HG03457 (cell line): ENCODE results near the gene SACM1L.
"Not testable (repeated sequence)": the region's sequence is repeated elsewhere in the genome, so short reads cannot be mapped to it uniquely, and the experiment has no call there.

Source experiments
- ATAC-seq: cut with Tn5 transposase; IDR thresholded peaks from one replicate; pipeline ENCODE4 v1.9.1; 2021; ENCODE audit warnings: moderate number of reproducible peaks; ENCODE audit not compliant: unreplicated experiment

The SACM1L gene

DNA sequence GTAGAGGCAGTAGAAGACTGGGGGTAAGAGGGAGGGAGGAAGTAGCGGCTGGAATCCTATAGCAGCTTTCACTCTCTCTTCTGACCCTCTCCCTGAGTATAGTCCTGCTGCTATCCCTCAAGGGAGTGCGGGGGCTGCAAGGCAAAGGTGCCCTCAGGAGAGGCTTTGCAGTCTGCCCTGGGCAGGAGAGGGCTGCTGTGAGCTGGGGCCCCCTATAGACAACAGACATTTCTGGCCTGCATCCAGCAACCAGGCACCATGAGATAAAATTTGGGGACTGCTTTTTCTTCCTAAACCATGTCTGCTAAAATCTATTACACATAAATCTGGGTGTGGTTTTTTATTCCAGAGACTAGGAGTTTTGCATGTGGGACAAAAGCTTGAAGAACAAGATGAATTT is 48.0 kb downstream of the SACM1L start:
- ATAC-seq, result no peak

DNA sequence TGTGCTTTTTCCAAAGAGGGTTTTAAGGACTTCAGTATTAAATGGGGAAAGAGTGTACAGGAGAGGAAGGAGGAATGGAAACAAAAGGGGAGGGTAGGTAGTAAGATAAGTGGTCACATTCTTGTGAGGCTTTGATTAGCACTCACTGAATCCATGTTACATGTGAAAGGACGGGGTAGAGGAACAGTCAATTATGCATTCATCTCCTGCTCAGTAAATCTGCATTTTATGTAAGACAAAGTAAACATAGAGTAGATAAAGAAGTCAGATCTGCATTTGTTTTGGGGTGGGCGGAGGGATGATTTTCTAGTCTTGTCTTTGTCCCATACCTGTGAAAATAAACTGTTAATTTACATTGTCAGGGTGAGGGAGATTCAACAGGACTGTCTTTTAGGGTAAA is 50.8 kb downstream of the SACM1L start:
- ATAC-seq, result no peak

DNA sequence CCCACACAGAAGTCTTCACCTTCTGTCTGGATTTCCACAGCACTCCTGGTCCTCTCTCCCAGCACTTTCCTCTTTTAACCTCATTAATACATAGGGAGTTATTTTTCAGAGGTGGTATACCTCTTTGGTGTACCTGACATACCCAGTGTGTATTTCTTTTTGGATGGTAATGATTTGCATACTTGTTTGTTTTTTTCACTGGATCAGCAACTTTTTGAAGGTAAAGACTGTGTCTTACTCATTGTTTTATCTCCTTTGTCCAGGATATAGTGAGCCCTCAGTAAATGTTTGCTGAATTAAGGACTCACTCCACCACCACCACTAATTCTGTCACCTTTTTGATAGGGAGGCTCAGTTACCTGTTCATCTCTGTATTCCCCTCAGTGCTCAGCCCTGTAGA is 52.1 kb downstream of the SACM1L start:
- ATAC-seq, result no peak

DNA sequence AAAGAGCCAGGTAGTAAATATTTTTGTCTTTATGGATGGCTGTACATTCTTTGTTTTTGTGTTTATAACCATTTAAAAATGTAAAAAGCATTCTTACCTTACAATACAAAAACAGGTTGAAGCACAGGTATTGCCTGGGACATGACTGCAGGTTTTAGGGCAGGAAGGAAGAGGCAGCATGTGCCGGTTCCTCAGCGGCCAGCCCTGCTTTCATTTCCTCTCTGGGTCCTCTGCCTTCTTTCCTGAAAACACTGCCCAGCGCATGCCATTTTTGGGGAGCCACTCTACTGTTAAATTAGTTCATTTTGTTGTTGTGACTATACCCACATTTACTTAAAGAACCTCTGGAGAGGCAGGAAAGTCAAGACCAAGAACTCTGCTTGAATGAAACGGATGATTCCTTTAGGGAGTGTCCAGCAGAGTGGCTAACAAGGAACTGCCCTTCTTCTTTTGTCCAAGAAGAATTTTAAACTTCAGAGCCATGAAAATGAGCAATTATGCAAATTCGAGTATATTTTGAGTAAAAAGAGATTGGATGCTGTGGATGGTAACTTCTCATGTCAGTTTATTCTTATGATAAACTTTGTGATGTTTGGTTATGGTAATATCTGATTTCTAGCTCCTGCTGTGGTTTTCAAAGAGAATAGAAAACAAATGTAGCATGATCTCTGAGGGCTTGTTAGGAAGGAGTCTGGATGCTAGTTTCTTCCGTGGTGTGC is 52.7 kb downstream of the SACM1L start:
- ATAC-seq, result no peak

DNA sequence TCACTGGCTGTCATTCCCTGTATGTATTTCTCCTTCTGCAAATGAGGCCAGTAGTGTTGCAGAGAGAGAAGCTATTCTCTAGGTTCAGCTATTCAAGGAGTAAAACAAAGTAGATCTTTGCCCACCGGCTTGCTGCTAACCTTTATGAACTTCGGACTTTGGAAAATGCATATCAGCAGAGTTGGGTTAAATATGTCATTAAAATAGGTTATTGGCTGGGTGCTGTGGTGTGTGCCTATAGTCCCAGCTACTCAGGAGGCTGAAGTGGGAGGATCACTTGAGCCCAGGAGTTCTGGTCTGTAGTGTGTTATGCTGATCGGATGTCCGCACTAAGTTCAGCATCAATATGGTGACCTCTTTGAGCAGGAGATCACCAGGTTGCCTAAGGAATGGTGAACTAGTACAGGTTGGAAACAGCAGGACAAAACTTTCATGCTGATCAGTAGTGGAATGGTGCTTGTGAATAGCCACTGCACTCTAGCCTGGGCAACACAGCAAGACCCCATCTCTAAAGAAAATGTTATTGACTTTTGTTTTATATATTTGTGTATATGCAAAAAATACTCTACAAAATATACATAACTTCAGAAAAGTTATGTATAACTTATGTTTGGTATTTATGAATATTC is 53.4 kb downstream of the SACM1L start:
- no peak for ATAC-seq

DNA sequence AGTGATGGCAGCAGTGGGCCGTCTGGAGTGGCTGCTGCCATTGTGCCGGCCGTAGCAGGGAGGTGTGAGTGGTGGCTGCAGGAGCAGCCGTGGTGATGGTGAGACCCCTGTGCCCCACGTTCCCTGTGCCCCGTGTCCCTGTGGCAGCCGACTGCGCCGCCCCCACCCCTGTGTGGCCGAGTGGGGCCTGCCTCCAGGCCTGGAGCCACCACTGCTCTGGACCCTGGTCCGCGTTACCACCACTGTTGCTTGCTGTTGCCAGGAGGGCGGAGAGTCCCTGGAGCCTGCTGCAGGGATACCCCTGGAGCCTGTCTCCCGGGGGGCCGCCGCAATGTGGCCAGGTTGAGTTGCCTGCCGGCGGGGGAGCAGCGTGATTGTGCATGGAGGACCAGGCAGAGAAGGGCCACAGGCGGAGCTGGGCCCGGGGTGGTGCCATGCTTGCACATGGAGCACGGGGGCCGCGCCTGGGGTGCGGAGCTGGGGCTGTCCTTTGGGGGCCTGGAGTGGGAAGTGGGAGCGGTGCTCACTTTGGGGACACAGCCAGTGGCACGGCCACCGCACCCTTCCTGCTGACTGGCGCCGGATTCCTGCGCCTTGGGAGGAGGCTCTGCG is 57.1 kb downstream of the SACM1L start:
- ATAC-seq, result no peak

DNA sequence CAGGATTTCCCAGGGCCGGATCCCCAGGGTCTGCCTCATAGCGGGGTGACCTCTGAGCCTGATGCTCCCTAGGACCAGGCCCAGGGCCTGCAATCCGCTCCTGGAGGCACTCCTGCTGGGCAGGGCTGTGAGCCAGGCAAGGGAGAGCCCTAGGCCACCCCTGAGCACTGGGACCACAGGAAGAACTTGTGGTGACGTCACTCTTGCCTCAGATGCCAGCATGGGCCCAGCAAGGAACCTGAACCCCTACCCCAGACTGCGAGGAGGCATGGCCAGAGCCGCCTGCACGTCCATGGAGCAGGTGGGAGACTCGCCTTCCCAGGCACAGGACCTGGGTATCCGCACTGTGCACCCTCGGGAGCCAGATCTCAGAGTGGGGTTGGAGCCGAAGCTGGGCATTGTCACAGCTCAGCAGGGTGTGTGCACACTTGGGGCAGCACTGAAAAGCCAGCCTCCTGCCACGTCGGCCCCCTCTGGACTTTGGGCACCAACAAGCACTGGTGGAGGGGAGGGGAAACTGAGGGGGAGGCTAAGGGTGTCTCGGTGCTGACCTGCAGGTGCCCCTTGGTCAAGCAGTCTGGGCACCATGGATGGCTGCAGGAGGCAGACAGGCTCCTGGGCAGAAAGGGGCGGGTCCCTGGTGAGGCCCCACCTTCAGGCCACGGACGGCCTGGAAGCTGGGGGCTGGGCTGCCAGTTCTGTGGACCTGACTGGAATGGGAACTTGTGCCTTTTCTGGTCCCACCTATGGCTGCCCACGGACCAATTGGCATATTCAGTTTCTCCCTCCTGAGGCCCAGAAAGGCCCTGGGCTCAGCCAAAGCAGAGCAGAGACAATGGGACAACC is 57.8 kb downstream of the SACM1L start:
- ATAC-seq, result no peak

DNA sequence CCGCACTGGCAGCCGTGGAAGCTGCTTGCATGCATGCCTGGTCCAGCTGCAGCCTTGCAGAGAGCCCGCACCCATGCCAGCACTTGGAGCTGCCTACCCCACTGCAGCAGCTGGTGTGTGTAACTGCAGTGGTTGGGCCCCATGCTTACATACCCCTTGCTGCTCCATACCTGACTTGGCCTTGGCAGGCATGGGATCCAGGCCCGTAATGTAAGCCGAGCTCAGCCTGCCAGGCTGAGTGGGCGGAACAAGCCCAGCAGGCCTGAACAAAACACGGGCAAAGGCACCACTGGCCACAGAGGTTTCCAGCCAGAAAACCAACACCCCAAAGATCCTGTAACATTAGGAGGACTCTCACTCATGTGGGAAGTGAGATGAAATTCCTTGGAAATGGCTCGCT is 58.9 kb downstream of the SACM1L start:
- ATAC-seq, result no peak

DNA sequence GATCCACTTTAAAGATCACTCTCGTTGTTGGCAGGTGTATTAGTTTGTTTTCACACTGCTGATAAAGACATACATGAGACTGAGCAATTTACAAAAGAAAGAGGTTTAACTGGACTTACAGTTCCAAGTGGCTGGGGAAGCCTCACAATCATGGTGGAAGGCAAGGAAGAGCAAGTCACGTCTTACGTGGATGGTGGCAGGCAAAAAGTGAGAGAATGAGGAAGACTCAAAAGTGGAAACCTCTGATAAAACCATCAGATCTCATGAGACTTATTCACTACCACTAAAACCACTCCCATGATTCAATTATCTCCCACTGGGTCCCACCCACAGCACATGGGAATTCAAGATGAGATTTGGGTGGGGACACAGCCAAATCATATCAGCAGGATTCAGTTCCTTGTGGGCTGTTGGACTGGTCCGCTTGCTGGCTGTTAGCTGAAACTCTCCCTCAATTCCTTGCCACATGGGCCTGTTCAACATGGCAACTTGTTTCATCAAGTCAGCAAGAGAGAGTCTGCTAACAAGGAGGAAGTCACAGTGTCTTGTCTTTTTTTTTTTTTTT is 59.9 kb downstream of the SACM1L start:
- ATAC-seq, result not testable (repeated sequence)

DNA sequence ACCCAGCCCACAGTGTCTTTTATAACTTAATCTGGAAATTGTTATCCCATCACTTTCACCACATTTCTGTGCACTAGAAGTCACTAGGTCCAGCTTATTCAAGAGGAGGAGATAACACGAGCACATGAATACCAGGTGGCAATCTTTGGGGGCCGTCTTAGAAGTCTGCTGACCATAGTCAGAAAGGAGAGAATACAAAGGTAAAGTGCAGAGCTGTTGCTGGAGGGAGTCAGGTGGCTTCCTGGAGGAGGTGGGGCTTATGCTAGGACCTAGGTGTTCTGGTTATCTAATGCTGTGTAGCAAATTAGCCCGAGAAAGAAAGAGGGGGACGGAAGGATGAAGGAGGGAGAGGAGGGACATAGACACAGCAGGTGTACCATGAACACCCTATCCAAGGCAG is 60.7 kb downstream of the SACM1L start:
- ATAC-seq, result no peak

DNA sequence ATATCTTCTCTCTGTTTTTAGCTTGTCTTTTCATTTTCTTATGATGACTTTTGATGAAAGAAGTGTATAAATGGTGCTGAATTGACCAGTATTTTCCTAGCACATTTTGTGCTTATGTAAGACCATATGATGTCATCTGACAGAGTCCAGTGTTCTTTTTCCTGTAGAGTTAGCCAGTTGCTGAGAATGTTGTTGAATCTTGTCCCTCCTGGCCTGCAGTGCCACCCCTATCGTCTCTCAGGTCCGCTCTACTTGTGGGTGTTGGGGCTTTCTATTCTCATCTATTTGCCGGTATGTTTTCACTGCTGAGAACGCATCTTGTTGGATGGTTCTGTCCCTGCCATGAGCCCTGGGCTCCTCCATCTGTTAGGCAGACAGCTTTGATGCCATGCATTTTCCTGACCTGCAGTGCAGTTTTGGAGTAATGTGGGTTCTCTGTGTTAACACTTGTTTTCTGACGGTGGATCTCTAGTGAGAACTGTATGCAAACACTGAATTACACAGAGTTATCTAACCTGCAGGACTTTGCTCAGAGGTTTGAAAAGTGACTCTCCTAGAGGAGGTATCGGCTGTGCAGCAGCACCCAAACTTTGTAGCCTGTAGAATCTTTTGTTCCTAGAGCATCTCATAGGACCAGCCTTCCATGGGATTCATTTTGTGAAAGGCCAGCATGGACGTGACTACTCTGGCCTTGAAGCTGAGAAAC is 62.5 kb downstream of the SACM1L start:
- ATAC-seq, result no peak

DNA sequence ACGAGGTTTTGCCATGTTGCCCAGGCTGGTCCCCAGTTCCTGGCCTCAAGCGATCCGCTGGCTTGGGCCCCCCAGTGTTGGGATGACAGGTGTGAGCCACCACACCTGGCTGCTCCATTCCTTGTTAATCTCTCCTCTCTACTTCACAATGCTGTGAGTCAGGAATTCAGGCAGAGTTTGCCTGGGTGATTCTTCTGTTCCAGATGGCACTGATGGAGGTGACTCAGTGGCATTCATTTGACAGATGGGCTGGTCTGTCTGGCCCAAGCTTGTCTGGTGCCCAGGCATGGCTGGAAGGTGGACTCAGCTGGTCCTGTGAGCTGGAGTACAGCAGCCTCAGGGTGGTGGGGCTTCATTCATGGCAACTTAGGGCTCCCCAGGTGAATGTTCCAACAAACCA is 63.9 kb downstream of the SACM1L start:
- ATAC-seq, result no peak

DNA sequence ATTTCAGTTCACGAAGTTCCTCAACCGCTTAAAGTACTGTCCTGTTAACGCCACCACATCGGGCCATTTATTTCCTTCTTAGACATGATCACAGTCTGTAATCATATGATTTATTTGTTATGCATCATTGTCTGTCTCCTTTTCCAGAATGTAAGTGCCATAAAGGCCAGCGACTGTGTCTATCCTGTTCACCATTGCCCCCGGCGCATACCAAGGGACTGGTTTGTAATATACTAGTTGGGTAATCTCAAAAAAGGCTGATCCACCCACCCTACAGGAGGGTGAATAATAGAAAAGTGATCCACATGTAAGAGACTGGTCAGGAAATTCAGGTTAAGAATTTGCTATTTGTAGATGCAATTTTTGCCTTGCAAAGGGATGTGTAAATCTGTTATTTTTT is 65.3 kb downstream of the SACM1L start:
- no peak for ATAC-seq

DNA sequence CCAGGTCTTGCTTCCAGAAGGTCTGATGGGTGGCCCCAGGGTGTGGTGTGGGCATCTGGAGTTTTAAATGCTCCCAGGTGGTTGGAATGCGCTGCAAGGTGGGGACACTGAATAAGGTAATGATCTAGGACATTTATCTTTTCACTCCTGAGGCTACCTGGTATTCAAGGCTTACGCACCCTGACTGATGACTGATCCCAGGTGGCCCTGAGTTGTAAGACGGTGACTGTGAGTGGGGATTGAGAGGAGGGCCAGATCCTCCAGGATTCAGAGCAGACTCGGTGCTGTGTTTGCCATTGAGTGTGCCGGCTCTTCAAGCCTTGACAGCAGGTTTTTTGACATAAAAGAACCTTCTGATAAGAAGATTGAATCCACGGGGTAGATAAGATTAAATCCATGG is 66.9 kb downstream of the SACM1L start:
- no peak for ATAC-seq

DNA sequence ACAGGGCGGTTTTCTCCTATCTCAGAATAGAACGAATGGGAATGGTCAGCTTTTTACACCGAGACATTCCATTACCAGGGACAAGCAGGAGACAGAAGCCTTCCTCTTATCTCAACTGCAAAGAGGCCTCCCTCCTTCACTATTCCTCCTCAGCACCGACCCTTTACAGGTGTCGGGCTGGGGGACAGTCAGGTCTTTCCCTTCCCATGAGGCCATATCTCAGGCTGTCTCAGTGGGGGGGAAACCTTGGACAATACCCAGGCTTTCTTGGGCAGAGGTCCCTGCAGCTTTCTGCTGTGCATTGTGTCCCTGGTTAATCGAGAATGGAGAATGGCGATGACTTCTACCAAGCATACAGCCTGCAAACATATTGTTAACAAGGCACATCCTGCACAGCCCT is 67.9 kb downstream of the SACM1L start:
- ATAC-seq, result not testable (repeated sequence)

DNA sequence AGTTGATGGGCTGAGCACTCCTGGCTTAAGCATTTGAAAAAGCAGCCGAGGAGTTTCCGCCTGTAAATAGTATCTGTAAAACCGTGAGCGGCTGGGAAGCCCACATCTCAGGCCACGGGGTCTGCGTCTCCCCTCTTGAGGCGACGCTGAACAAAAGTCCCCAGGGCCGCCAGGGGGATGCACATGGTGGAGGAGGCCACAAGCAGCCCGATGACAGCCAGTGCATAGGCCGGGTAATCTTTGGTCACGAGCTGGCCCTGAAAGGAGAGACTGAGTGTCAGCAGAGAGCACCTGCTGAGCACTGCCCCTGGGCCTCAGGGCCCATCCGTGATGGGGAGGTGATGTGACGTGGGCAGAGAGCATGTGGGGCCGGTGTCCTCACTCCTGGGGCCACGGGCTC is 69.7 kb downstream of the SACM1L start:
- ATAC-seq, result no peak

DNA sequence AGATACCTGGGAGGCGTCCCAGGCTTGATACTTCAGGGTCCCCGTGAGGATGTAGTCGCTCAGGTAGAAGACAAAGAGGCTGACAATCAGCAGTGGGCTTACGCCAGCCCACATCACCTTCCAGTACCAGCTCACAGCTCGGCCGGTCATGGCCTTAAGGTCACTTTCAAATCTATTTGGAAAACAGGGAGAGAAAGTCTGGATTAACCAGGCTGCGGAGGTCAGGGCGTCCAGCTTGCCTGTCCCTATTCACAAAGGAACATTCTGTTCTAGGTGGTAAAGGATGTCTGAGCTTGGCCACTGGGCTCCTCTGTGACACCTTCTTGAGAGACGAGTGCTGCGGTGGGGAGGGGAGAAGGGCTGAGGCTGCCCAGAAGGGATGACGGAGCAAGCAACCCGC is 70.7 kb downstream of the SACM1L start:
- ATAC-seq, result no peak

DNA sequence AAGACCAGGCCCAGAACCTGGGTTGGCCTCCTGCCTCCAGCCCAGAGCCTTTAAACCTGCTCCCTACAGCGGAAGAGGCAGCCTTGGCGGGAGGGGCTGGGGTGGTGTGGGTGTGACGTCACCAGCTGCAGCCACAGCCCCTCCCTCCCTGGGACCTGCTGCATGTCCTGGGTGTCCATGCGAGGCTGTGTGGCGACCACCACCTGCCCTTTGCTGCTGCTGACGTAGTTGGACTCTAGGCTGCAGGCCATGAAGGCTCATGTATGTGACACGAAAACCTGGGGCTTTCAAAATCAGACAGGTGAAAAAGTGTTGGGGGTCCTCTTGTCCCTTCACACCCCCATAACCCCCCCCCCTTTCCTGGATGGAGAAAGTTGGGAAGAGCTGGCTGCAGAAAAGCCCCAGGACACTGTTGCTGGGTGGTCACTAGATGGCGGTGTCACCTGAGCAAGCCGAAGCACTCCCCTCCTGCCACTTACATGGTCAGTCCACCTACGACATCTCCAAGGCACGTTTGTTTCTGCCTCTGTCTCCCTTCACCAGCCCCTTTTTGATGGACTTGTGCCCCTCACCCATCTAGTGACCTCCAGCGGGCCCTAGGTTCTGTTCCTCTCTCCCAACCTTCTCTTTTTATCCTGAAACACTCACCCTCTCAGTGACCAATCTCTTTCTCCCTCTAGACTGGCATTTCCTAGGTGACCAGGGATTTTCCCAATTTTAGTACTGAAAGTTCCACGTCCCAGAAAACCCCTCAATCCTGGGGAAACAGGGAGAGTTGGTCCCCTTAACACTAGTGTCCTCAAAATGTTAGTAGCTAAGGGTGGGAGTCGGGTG is 71.9 kb downstream of the SACM1L start:
- no peak for ATAC-seq

DNA sequence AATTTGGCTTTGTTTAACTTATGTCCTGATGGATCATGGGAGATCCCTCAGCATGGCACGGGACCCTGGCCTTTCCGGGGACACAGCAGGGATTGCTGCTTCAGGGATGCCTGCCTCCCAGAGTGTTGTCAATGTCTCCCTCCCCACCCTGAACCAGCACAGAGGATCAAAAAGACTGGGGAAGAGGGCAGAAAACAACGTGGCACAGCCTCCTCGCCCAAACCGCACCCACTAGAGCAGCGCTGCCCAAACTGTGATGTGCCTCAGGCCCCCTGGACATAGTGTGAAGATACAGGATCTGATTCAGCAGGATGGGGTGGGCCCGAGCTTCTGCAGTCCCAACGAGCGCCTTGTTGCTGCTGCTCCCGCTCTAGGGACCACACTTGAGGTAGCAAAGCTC is 72.6 kb downstream of the SACM1L start:
- ATAC-seq, result no peak
